ENCODE measurements around the gene ZFP90. TPM values are rescaled to one million over a fixed set of nuclear protein-coding genes. Genes with fewer than 3 reads are reported as not detected.
"Not testable (repeated sequence)": the region's sequence is repeated elsewhere in the genome, so short reads cannot be mapped to it uniquely, and the experiment has no call there.

ZFP90 gene
- total and polyA plus RNA-seq, 11 donors = 4.9 to 18.1 (median 11.0) TPM

DNA sequence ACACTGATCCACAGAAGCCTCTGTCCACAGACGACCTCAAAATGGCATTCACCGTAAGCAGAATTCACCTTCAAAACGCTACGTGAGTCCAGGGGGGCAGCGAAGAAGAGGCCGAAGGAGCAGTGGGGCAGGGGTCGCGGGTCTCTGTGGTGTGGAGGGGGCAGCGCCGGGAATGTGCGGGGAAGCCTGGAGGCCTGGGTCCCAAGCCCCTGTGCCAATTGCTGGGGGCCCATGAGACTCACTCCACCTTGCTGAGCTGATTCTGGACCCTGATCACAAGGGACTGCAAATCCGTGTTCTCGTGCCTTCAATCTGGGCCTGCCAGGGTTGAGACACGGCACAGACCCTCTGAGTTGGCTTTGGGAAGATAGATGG is 47.5 kb upstream of the ZFP90 start:
- WGBS, 4 donors = 84 to 87% (median 84%) methylated on average over 12 to 14 of the region's 14 CpGs
- ATAC-seq = no peak

DNA sequence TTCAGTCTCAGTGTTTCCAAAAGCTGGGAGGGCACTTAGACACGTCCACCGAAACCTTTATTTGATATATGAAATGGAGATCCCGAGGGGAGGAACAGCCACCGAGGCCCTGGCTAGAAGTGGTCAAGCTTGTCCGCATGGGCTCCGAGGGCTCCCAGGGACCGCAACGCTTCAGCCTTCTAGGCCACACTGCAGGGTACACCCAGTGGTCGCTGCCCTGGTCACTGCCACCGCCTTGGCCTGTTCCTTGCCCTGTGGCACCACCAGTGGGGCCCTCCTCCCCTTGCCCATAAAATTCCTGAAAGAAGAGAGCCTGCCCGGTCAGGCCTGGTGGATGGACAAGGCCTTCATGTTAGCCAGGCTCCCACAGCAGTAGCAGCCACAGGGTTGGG is 46.9 kb upstream of the ZFP90 start:
- H3K27me3 ChIP-seq = peaks cover 0 to 6% (median 0%) of the 10 kb centered on the region in 9 donors
- H3K4me3 ChIP-seq = no peak overlapping the region
- no peaks in the 10 kb centered on the region for H3K4me1 ChIP-seq
- DNase-seq (no peak), ATAC-seq (no peak)
- H3K9me3 ChIP-seq = no peaks in the 10 kb centered on the region
- TF ChIP-seq POLR2A (IDR thresholded peaks at IDR 0.05) = no peak
- TF ChIP-seq, protein P1, sequence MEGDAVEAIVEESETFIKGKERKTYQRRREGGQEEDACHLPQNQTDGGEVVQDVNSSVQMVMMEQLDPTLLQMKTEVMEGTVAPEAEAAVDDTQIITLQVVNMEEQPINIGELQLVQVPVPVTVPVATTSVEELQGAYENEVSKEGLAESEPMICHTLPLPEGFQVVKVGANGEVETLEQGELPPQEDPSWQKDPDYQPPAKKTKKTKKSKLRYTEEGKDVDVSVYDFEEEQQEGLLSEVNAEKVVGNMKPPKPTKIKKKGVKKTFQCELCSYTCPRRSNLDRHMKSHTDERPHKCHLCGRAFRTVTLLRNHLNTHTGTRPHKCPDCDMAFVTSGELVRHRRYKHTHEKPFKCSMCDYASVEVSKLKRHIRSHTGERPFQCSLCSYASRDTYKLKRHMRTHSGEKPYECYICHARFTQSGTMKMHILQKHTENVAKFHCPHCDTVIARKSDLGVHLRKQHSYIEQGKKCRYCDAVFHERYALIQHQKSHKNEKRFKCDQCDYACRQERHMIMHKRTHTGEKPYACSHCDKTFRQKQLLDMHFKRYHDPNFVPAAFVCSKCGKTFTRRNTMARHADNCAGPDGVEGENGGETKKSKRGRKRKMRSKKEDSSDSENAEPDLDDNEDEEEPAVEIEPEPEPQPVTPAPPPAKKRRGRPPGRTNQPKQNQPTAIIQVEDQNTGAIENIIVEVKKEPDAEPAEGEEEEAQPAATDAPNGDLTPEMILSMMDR (IDR thresholded peaks at IDR 0.05) = no peak
- intact Hi-C loops (cut with DNase I) = no loop called here
- no peak overlapping the region for H3K27ac ChIP-seq
- 82 to 88% (median 87%) methylated on average over 10 to 11 of the region's 11 CpGs for WGBS, 4 donors
- H3K36me3 ChIP-seq = no peaks in the 10 kb centered on the region

More for the DNA sequence above, 47.5 kb upstream of the ZFP90 start:
- Histone ChIP-seq H3K4me1 (no peaks in the 10 kb centered on the region), H3K27me3 (peaks cover 0 to 6% (median 0%) of the 10 kb centered on the region in 9 donors), H3K27ac (no peak overlapping the region), H3K36me3 (no peaks in the 10 kb centered on the region), H3K4me3 (no peak overlapping the region), H3K9me3 (no peaks in the 10 kb centered on the region)
- no peak for DNase-seq
- intact Hi-C loops (cut with DNase I) = no loop called here
- TF ChIP-seq POLR2A (IDR thresholded peaks at IDR 0.05) = no peak
- TF ChIP-seq, protein P1 (IDR thresholded peaks at IDR 0.05) = no peak

DNA sequence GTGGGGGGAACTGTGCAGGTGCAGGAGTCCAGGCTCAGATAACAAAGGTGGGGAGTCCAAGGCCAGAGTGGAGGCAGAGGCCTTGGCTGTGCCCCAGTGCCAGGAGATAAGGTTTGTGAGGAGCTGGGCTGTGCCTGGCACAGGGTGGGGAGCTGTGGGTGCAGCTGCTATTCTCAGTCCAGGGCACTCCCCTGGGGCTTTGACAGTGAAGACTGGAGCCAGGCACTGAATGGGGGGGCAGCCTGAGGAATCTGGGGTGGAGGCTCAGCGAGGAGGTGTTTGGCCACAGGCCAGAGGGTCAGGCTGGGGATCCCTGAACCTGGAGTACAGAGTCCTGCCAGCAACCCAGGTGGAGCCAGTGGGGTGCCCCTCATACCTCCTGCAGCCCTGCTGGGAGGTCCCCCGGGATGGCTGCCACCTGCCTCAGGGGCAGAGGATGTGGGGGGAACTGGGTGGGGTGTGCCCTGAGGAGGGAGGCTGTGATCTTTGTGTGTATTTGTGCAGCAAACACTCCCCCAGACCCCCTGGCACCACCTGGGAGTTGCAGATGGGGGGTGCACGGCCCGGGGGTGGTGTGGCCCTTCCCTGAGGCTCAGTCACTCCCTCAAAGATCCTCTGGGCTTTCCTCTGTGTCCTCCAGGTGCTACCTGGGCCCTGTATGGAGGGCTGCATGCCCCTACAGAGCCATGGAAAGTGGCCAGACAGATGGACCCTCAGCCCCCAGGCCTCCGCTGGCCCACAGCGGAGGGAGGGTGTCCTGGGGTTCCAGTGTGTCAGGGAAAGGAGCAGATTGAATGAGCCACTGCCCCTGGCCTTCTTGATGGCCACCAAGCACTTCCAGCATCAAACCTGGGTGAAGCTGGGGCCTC is 46.3 kb upstream of the ZFP90 start:
- peaks cover 0 to 6% (median 0%) of the 10 kb centered on the region in 9 donors for H3K27me3 ChIP-seq
- H3K36me3 ChIP-seq = no peaks in the 10 kb centered on the region
- H3K9me3 ChIP-seq = no peaks in the 10 kb centered on the region
- no peaks in the 10 kb centered on the region for H3K4me1 ChIP-seq
- WGBS, 4 donors = 78 to 90% (median 79%) methylated on average over 2 to 6 of the region's 6 CpGs
- H3K27ac ChIP-seq = no peak overlapping the region
- H3K4me3 ChIP-seq = no peak overlapping the region
- no peak for DNase-seq
- no peak for ATAC-seq
- TF ChIP-seq, protein P1 (IDR thresholded peaks at IDR 0.05) = no peak
- TF ChIP-seq POLR2A (IDR thresholded peaks at IDR 0.05) = no peak
- intact Hi-C loops (cut with DNase I) = no loop called here

DNA sequence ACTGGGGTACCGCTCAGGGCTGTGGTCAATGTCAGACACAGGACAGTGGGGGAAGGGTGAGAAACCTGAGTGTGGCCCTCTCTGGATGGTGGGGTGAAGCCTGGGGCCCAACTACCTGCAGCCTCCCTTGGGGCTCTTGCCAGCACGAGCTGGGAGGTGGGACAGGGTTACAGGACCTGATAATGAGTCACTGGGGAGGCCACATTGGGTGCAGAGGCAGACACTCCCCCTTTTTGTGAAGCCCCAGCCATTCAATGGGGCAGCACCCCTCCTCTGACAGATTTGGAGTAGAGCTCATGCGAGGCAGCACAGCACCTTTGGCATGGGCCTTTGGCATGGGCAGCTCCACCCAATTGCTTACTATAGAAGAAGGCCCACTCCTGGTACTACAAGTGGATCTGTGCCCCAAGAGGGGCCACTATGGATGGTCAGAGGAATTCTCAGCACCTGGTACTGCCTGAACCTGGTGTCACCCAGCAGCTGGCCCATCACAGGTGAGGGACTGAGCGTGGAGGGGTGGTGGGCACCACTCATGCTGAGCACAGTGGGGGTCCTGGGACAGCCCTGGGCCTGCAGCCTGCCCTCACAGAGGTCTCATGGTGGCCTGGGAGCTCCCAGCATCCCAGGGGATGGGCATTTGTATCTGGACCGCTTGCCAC is 45.5 kb upstream of the ZFP90 start:
- no peak for ATAC-seq
- H3K27me3 ChIP-seq = peaks cover 0 to 6% (median 0%) of the 10 kb centered on the region in 9 donors

DNA sequence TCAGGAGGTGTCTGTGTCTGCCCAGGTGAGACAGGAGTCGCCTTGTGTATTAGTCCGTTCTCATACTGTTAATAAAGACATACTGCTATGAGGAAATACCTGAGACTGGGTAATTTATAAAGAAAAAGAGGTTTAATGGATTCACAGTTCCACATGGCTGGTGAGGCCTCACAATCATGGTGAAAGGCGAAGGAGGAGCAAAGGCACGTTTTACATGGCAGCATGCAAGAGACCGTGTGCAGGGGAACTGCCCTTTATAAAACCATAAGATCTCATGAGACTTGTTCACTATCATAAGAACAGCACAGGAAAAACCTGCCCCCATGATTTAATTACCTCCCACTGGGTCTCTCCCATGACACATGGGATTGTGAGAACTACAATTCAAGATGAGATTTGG is 44.8 kb upstream of the ZFP90 start:
- H3K9me3 ChIP-seq; H3K4me1 ChIP-seq; intact Hi-C loops (cut with DNase I); H3K36me3 ChIP-seq; H3K27me3 ChIP-seq; H3K27ac ChIP-seq; ATAC-seq; DNase-seq; H3K4me3 ChIP-seq: not testable (repeated sequence)
- WGBS, 4 donors = 88 to 93% (median 91%) methylated on average over 5 of the region's 5 CpGs

More for the DNA sequence above, 45.5 kb upstream of the ZFP90 start:
- Histone ChIP-seq H3K27ac (no peak overlapping the region), H3K9me3 (no peaks in the 10 kb centered on the region), H3K4me1 (no peaks in the 10 kb centered on the region), H3K4me3 (no peak overlapping the region), H3K36me3 (no peaks in the 10 kb centered on the region)
- WGBS, 4 donors = 82 to 95% (median 91%) methylated on average over 3 to 5 of the region's 5 CpGs
- intact Hi-C loops (cut with DNase I) = no loop called here
- TF ChIP-seq, protein P1 (IDR thresholded peaks at IDR 0.05) = no peak
- TF ChIP-seq POLR2A (IDR thresholded peaks at IDR 0.05) = no peak
- DNase-seq = no peak

Data from heart left ventricle (tissue), 16 donors.